WERI-Rb-1 (cell line): ENCODE results near the gene CACNA1I.
A peak's percentile ranks its signal among the peaks of the same experiment; 100 is the strongest.

Experiments used
- DNase-seq: peaks from one replicate; pipeline ENCODE4 v3.0.0-alpha.2; 2020
- H3K27ac ChIP-seq: fragments of 250-450 bp; sonication (Bioruptor Pico); 2 replicates; pipeline ENCODE4 v1.5.1; 2020; ENCODE audit warnings: mild to moderate bottlenecking, moderate library complexity
- H3K27me3 ChIP-seq: fragments of 250-450 bp; sonication (Bioruptor Pico); 2 replicates; pipeline ENCODE4 v1.5.1; 2021; ENCODE audit warnings: mild to moderate bottlenecking, low read depth, moderate library complexity; ENCODE audit not compliant: insufficient read depth, severe bottlenecking
- H3K36me3 ChIP-seq: fragments of 250-450 bp; sonication (Bioruptor Pico); 2 replicates; pipeline ENCODE4 v1.5.1; 2020; ENCODE audit warnings: mild to moderate bottlenecking, moderate library complexity
- H3K4me3 ChIP-seq: 2 replicates; pipeline ENCODE4 v1.5.1; 2011; ENCODE audit warnings: low read depth, mild to moderate bottlenecking, control low read depth, low read length
- H3K9me3 ChIP-seq: fragments of 250-450 bp; sonication (Bioruptor Pico); 2 replicates; pipeline ENCODE4 v1.5.1; 2021; ENCODE audit warnings: mild to moderate bottlenecking, moderate library complexity; ENCODE audit not compliant: severe bottlenecking
- TF ChIP-seq, protein P1 (sequence below): IDR thresholded peaks from 2 replicates; pipeline ENCODE4 v1.5.1; 2011; ENCODE audit warnings: low read depth, mild to moderate bottlenecking, control low read depth, inconsistent platforms, low read length

The CACNA1I gene

DNA sequence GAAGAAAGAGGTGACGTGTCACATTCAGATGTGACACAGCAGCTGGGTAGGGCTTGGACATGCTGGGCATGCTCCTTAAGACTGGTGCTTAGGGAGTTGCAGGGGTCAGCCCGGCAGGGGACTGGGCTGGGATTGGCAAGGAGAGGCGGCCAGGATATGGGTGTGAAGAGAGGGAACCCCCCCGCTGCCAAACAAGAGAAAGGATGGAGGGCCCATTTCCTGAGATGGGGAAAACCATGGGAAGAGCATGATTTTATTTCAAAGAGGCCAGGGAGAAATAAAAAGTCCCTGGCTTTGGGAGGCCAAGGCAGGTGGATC lies 44.9 kb upstream of the CACNA1I start:
- Histone ChIP-seq H3K9me3 (no peaks in the 10 kb centered on the region), H3K27me3 (no peaks in the 10 kb centered on the region), H3K4me3 (no peak overlapping the region), H3K36me3 (peaks cover 75% of the 10 kb centered on the region), H3K27ac (peak overlapping the region; percentile 18)
- DNase-seq, result no peak
- TF ChIP-seq, protein P1, sequence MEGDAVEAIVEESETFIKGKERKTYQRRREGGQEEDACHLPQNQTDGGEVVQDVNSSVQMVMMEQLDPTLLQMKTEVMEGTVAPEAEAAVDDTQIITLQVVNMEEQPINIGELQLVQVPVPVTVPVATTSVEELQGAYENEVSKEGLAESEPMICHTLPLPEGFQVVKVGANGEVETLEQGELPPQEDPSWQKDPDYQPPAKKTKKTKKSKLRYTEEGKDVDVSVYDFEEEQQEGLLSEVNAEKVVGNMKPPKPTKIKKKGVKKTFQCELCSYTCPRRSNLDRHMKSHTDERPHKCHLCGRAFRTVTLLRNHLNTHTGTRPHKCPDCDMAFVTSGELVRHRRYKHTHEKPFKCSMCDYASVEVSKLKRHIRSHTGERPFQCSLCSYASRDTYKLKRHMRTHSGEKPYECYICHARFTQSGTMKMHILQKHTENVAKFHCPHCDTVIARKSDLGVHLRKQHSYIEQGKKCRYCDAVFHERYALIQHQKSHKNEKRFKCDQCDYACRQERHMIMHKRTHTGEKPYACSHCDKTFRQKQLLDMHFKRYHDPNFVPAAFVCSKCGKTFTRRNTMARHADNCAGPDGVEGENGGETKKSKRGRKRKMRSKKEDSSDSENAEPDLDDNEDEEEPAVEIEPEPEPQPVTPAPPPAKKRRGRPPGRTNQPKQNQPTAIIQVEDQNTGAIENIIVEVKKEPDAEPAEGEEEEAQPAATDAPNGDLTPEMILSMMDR, result no peak

DNA sequence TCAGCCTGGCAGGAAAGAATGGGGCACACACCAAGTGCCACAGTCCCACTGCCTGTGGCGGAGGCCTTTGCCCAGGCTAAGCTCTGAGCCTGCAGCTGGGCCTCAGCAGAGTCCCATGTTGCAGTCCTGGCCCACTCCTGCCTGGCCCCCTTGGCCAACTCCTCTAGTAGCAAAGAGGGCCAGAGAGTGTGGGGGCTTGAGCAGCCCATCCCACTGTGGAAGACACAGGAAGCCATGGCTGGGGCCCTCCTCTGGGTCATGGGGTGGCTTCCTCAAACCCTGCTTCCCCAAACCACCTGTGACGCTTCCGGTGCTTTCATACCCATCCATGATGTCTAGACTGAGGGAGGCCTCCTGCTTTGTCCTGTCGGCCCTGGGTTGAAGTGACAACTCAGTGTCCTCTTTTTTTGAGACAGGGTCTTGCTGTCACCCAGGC lies 43.8 kb upstream of the CACNA1I start:
- Histone ChIP-seq H3K27me3 (no peaks in the 10 kb centered on the region), H3K9me3 (no peaks in the 10 kb centered on the region), H3K27ac (peak overlapping the region; percentile 85), H3K36me3 (peaks cover 69% of the 10 kb centered on the region), H3K4me3 (no peak overlapping the region)
- TF ChIP-seq, protein P1, result no peak
- no peak for DNase-seq

DNA sequence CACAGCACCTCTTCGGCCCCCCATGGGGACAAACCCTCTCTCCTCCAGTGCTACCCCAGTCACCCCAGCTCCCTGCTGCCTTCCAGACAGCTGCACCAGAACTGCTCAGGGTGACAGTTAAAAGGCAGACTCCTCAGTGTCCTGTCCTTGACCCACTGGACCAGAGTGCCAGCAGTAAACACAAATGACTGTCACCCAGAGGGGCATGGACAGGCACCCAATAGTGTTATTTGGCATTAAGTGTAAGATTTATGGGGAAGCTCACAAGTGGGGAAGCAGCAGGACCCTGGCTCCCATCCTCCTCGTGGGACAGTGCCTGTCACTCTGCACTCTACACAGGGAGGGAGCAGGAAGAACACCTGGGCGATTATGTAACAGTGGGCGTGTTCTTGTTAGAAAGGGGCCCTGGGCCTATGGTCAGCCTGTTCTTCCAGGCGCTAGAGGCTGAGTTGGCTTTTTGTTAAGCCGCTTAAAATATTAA lies 43.0 kb upstream of the CACNA1I start:
- peak; percentile 92 for DNase-seq
- peak overlapping the region; percentile 85 for H3K27ac ChIP-seq

DNA sequence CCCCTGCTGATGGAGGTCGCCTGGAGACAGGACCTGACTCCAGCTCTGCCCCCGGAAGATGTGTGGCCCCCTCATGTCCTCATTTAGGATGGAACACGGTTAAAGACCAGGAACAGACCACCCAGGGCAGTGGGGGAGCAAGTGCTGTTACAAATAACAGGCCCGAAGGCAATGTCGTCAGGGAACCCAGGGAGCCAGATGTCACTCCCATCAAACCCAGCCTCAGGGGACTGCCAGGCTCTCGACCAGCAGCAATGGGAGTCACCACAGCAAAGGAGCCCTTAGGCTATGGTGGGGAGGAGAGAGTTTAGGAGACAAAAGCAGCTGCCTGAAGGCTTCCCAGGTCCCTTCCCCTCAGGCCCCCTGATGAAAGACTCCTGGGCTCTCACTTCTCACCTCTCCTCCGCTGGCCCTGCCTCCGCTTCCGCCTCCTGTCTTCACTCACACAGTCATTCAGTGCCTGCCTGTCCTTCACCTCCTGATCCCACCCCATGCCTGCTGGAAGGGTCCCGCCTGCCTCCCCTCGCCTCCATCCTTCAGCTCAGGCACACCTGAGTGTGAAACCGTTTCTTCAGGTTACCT lies 42.4 kb upstream of the CACNA1I start:
- TF ChIP-seq, protein P1, result no peak
- peaks cover 57% of the 10 kb centered on the region for H3K36me3 ChIP-seq
- peak overlapping the region; percentile 85 for H3K27ac ChIP-seq
- no peaks in the 10 kb centered on the region for H3K9me3 ChIP-seq
- no peak overlapping the region; the same call in 1 of the 2 replicates for H3K4me3 ChIP-seq
- no peaks in the 10 kb centered on the region for H3K27me3 ChIP-seq
- no peak for DNase-seq

More for the DNA sequence above, 43.0 kb upstream of the CACNA1I start:
- Histone ChIP-seq H3K27me3 (no peaks in the 10 kb centered on the region), H3K4me3 (no peak overlapping the region), H3K9me3 (no peaks in the 10 kb centered on the region), H3K36me3 (peaks cover 64% of the 10 kb centered on the region)
- TF ChIP-seq, protein P1, result no peak

DNA sequence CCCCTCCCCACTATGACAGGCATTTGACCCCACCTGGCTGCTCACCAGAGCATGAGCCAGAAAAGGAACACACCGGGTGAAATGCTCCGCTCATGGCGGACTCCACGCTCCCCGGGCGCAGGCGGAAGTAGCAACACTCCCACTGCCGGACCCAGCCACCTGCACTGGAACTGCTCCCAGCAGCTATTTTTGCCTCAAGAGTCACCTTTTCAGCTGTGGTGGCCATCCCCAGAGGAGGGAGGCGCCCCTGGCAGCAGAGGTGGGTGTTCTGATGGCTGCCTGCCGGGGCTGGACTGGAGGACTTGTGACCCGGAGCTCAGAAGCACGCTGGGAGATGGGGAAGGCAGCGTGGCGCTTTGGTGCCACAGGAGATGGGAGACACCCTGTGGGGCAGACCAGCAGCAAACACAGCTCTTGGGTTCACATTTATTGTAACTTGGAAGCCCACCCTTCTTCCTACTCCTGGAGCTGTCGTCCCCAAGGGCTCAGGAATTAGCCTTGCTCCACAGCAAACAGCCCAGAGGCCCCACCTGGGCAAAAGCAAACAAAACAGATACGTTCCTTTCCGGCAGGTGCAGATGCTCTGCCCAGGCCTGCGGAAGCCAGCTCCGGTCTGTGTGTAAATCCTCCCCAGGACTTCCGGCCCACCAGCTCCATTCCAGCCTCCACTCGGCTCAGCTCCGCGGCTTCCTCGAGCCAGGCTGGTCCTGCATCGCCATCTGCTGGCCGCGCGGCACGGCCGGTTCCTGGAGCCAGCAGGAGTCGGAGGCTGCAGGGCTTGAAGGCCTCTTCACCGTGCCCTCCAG lies 41.7 kb upstream of the CACNA1I start:
- TF ChIP-seq, protein P1, result peak; percentile 98
- Histone ChIP-seq H3K27me3 (no peaks in the 10 kb centered on the region), H3K9me3 (no peaks in the 10 kb centered on the region), H3K27ac (peak overlapping the region; percentile 85), H3K36me3 (peaks cover 50% of the 10 kb centered on the region), H3K4me3 (no peak overlapping the region)
- DNase-seq, result peak; percentile 89

DNA sequence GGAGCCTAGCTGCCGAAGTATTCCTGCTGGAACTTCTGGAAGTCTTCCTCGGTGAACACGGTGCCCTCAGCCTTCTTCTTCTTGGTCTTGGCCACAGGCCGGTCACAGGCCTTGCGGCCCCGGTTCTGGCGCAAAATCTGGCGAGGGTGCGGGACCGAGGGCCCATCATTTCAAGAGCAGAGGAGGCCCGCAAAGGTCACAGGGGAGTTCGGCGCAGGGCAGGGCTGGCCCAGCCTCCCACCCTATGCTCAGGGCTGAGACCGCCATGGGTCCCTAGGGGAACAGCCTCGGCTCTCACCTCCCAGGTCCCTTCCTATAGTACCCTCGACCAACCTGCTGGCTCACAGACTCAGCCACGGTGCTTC lies 41.1 kb upstream of the CACNA1I start:
- Histone ChIP-seq H3K4me3 (no peak overlapping the region), H3K9me3 (no peaks in the 10 kb centered on the region), H3K27me3 (no peaks in the 10 kb centered on the region), H3K27ac (peak overlapping the region; percentile 85), H3K36me3 (peaks cover 44% of the 10 kb centered on the region)
- no peak for DNase-seq
- TF ChIP-seq, protein P1, result no peak
